A673 (cell line): ENCODE measurements around the gene SLC25A1.

Experiments used
- CTCF ChIP-seq: fragments of 300-800, 200-600 bp; sonication (generic); conservative IDR thresholded peaks from 2 replicates; pipeline ENCODE4 v1.5.1; 2017; ENCODE audit warnings: low read depth, mild to moderate bottlenecking, antibody characterized with exemption, low read length, moderate library complexity, mixed read lengths
- EZH2 ChIP-seq: fragments of 200-600 bp; sonication (generic); IDR thresholded peaks from 2 replicates; pipeline ENCODE4 v1.6.1; 2017; ENCODE audit warnings: borderline replicate concordance, low read depth, mild to moderate bottlenecking, mixed read lengths, antibody characterized with exemption, low read length; ENCODE audit not compliant: poor library complexity, severe bottlenecking

- TF ChIP-seq CTCF (no peak), EZH2 (no peak)
Observed at GRCh38 chr22:19212302-19212870, 33.9 kb upstream of the SLC25A1 start.
